ENCODE results near the gene GSK3B. TPM values are rescaled to one million over a fixed set of nuclear protein-coding genes. Genes with fewer than 3 reads are reported as not detected.

Gene GSK3B
- total RNA-seq, 3 donors from 2014 or later (not counting 1 experiment from before 2014, with no cell fraction given), result 61.3 to 67.0 (median 62.7) TPM

DNA sequence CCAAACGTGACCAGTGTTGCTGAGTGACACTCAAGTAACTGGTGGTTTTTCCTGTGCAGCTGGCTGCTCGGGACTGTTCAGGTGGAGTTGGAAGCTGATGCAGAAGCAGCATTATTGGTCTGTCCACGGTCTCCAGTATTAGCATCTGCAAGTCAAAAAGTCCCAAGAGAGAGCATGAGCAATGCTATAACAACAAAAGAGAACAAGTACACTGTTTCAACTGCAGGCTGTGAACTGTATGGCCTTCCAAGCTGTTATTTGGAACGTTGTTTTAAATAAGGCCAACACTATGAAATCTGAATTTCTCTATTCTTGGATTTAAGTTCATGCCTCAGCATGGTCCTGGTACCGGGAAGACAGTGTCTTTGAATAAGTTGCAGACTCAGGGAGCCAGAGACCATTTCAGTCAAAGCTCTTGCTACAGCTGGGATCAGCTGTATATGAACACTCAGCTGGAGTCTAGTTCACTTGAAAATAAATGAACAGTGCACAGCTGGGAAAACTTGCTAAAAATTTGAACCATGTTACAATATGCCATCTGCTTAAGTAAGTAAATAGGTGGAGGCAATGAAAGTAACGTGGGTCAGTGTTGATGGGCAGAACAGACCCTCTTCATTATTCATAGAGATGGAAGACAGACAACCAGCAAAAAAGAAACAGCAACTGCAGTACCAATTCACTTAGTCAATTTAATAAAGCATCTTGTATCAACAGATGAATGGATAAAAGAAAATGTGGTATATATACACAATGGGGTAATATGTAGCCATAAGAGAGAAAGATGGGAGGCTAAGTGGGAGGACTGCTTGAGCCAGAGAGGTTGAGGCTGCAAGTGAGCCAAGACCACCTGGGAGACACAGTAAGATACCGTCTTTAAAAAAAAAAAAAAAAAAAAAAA is 267.3 kb downstream of the GSK3B start:
- Histone ChIP-seq H3K4me3 (ENCODE audit: low read length) (no peak overlapping the region), H3K27me3 (ENCODE audit: control insufficient read depth, insufficient read depth, low read length) (no peaks in the 10 kb centered on the region), H3K4me1 (ENCODE audit: control insufficient read depth, insufficient read depth, low read length) (no peaks in the 10 kb centered on the region), H3K9me3 (ENCODE audit: control insufficient read depth, insufficient read depth, low read length) (no peaks in the 10 kb centered on the region), H3K36me3 (ENCODE audit: control insufficient read depth, insufficient read depth, low read length) (peaks cover 10% of the 10 kb centered on the region), H3K27ac (ENCODE audit: low read length) (no peak overlapping the region)
- intact Hi-C loops (cut with micrococcal nuclease), result no loop called here
- DNase-seq (no peak), ATAC-seq (no peak)
- peaks cover 20 to 36% of the 10 kb centered on the region in 2 donors for H3K4me1 Mint-ChIP-seq
- H3K27me3 Mint-ChIP-seq (ENCODE audit: low read depth in 2 of 2), result no peaks in the 10 kb centered on the region
- no peak overlapping the region for H3K27ac Mint-ChIP-seq
- H3K36me3 Mint-ChIP-seq, result no peaks in the 10 kb centered on the region
- TF ChIP-seq, protein P1, sequence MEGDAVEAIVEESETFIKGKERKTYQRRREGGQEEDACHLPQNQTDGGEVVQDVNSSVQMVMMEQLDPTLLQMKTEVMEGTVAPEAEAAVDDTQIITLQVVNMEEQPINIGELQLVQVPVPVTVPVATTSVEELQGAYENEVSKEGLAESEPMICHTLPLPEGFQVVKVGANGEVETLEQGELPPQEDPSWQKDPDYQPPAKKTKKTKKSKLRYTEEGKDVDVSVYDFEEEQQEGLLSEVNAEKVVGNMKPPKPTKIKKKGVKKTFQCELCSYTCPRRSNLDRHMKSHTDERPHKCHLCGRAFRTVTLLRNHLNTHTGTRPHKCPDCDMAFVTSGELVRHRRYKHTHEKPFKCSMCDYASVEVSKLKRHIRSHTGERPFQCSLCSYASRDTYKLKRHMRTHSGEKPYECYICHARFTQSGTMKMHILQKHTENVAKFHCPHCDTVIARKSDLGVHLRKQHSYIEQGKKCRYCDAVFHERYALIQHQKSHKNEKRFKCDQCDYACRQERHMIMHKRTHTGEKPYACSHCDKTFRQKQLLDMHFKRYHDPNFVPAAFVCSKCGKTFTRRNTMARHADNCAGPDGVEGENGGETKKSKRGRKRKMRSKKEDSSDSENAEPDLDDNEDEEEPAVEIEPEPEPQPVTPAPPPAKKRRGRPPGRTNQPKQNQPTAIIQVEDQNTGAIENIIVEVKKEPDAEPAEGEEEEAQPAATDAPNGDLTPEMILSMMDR (IDR thresholded peaks at IDR 0.05), result no peak
- H3K4me3 Mint-ChIP-seq, result no peak overlapping the region
- no peaks in the 10 kb centered on the region for H3K9me3 Mint-ChIP-seq
- 95% methylated on average over 6 of the region's 7 CpGs for WGBS (ENCODE audit: insufficient coverage)

DNA sequence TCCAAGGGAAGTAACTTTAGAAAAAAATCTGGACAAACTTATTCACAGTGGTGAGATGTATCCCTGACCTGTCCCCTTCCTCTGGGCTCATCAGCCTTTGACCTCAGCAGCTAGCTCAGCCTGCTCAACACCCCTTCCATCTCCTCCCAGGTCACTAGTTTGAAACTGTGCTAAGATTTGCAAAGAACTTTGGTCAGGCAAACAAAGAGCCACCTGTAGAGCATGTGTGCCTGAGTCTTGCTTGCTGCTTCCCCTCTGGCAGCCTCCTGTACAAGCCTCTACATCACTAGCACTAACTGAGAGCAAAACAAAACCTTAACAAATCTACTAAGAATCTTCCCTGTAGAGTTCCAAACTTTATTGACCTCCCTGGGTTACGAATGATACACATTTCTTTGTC is 268.4 kb downstream of the GSK3B start:
- peaks cover 10% of the 10 kb centered on the region for H3K36me3 ChIP-seq (ENCODE audit: control insufficient read depth, insufficient read depth, low read length)
- Mint-ChIP-seq H3K4me1 (peaks cover 12 to 35% of the 10 kb centered on the region in 2 donors), H3K27me3 (ENCODE audit: low read depth in 2 of 2) (no peaks in the 10 kb centered on the region), H3K4me3 (no peak overlapping the region), H3K9me3 (no peaks in the 10 kb centered on the region), H3K36me3 (no peaks in the 10 kb centered on the region), H3K27ac (peak overlapping the region; percentile 37 to 40)
- H3K4me1 ChIP-seq (ENCODE audit: control insufficient read depth, insufficient read depth, low read length), result no peaks in the 10 kb centered on the region
- TF ChIP-seq, protein P1 (IDR thresholded peaks at IDR 0.05), result no peak
- no peaks in the 10 kb centered on the region for H3K9me3 ChIP-seq (ENCODE audit: control insufficient read depth, insufficient read depth, low read length)
- no peak for ATAC-seq
- H3K27ac ChIP-seq (ENCODE audit: low read length), result no peak overlapping the region
- H3K27me3 ChIP-seq (ENCODE audit: control insufficient read depth, insufficient read depth, low read length), result no peaks in the 10 kb centered on the region
- 100% methylated on average over 1 of the region's 1 CpG for WGBS (ENCODE audit: insufficient coverage)
- intact Hi-C loops (cut with micrococcal nuclease), result no loop called here
- DNase-seq, result no peak
- H3K4me3 ChIP-seq (ENCODE audit: low read length), result no peak overlapping the region

DNA sequence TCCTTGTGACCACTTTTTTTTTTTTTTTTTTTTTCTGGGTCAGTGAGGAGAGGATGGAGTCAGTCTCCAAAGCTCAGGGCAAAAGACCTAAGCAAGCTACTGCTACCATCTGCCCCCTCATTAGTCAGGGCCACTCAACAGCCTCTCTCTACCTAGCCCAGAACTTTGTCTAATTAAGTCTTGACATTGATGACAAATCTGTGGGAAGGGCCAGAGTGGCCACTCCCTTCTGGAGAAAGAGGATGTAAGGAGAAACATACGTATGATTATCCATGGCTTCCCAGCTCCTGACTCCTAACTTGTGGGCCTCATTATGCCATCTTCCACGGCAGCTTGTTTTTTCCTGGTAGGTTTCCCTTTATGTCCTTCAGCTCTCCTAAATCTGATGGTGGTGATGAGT is 274.4 kb downstream of the GSK3B start:
- Histone ChIP-seq H3K9me3 (ENCODE audit: control insufficient read depth, insufficient read depth, low read length) (no peaks in the 10 kb centered on the region), H3K27ac (ENCODE audit: low read length) (no peak overlapping the region), H3K36me3 (ENCODE audit: control insufficient read depth, insufficient read depth, low read length) (peaks cover 2% of the 10 kb centered on the region), H3K4me3 (ENCODE audit: low read length) (no peak overlapping the region), H3K4me1 (ENCODE audit: control insufficient read depth, insufficient read depth, low read length) (no peaks in the 10 kb centered on the region), H3K27me3 (ENCODE audit: control insufficient read depth, insufficient read depth, low read length) (no peaks in the 10 kb centered on the region)
- H3K27me3 Mint-ChIP-seq (ENCODE audit: low read depth in 2 of 2), result no peaks in the 10 kb centered on the region
- H3K27ac Mint-ChIP-seq, result no peak overlapping the region
- TF ChIP-seq, protein P1 (IDR thresholded peaks at IDR 0.05), result no peak
- H3K36me3 Mint-ChIP-seq, result no peaks in the 10 kb centered on the region
- H3K4me1 Mint-ChIP-seq, result peaks cover 0 to 5% of the 10 kb centered on the region in 2 donors
- DNase-seq, result no peak
- no peak overlapping the region for H3K4me3 Mint-ChIP-seq
- no peaks in the 10 kb centered on the region for H3K9me3 Mint-ChIP-seq
- no peak for ATAC-seq
- intact Hi-C loops (cut with micrococcal nuclease), result no loop called here
- WGBS (ENCODE audit: insufficient coverage), result 90% methylated on average over 2 of the region's 2 CpGs
